MM.1S (cell line): ENCODE measurements around the gene SBF1.

Source experiments
- EZH2phosphoT487 ChIP-seq: fragments of 300-600 bp; sonication (generic); IDR thresholded peaks from 2 replicates; pipeline ENCODE4 v1.6.1; 2018; ENCODE audit warnings: antibody characterized with exemption, low read length
- TF ChIP-seq, protein P1 (sequence below): fragments of 300-600 bp; sonication (generic); IDR thresholded peaks from 2 replicates; pipeline ENCODE4 v1.5.1; 2016; ENCODE audit warnings: antibody characterized with exemption, low read length, mixed read lengths

DNA sequence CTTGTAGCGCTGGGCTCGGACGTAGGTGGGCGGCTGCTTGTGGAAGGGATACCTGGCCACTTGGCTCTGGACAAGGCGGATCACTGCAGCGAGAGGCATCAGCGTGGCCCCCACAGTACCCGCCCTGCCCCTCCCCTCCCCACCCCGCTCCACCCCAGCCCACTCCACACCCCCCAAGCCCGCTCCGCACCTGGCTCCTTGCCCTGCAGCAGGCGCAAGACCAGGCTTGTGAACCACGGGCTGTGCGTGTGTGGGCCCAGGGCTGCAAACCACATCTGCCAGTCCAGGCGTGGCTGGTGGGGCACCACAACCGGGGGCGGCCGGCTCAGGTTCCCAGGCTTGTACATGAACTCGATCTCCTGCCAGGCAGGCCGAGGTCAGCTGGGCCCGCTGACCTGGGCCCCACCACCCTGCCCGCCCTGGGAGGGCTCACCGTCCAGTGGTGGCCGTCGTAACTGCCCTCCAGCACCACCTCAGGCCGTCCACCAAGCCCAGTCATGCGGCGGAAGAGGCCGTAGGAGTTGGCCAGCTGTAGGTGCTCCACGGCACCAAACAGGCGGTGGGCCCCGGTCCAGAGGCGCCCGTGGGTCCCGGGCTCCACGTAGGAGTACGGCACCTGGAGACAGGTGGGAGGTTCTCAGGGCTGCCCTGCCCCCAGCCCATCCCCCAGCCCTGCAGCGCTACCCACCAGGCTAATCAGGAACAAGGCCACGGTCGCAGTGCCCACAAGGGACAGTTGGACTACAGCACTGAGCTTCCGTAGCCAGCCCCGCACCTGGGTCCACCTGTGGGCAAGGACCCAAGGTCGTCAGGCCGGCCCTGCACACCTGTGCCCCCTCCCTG, 29.8 kb upstream of the SBF1 start:
- no peak for TF ChIP-seq EZH2phosphoT487
- TF ChIP-seq, protein P1, sequence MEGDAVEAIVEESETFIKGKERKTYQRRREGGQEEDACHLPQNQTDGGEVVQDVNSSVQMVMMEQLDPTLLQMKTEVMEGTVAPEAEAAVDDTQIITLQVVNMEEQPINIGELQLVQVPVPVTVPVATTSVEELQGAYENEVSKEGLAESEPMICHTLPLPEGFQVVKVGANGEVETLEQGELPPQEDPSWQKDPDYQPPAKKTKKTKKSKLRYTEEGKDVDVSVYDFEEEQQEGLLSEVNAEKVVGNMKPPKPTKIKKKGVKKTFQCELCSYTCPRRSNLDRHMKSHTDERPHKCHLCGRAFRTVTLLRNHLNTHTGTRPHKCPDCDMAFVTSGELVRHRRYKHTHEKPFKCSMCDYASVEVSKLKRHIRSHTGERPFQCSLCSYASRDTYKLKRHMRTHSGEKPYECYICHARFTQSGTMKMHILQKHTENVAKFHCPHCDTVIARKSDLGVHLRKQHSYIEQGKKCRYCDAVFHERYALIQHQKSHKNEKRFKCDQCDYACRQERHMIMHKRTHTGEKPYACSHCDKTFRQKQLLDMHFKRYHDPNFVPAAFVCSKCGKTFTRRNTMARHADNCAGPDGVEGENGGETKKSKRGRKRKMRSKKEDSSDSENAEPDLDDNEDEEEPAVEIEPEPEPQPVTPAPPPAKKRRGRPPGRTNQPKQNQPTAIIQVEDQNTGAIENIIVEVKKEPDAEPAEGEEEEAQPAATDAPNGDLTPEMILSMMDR, result no peak
